Measurements from ENCODE around the gene ITIH1. TPM values are rescaled to one million over a fixed set of nuclear protein-coding genes. Genes with fewer than 3 reads are reported as not detected.

The ITIH1 gene
- total RNA-seq, 3 donors from 2014 or later (not counting 1 experiment from before 2014, with no cell fraction given), result 0.56 TPM; not detected in 2

GRCh38 chr3:52790337-52790736 lies 12.9 kb downstream of the ITIH1 start:
- intact Hi-C loops (cut with micrococcal nuclease), result no loop called here
- Mint-ChIP-seq H3K27ac (no peak overlapping the region), H3K4me3 (no peak overlapping the region), H3K9me3 (no peaks in the 10 kb centered on the region), H3K4me1 (no peaks in the 10 kb centered on the region), H3K27me3 (ENCODE audit: low read depth in 2 of 2) (no peaks in the 10 kb centered on the region), H3K36me3 (no peaks in the 10 kb centered on the region)
- no peak for DNase-seq
- no peak overlapping the region for H3K27ac ChIP-seq (ENCODE audit: low read length)
- no peak for TF ChIP-seq CTCF (IDR thresholded peaks at IDR 0.05)
- 93% methylated on average over 7 of the region's 7 CpGs for WGBS (ENCODE audit: insufficient coverage)
- ATAC-seq, result no peak
- H3K27me3 ChIP-seq (ENCODE audit: control insufficient read depth, insufficient read depth, low read length), result no peaks in the 10 kb centered on the region
- H3K9me3 ChIP-seq (ENCODE audit: control insufficient read depth, insufficient read depth, low read length), result no peaks in the 10 kb centered on the region
- H3K36me3 ChIP-seq (ENCODE audit: control insufficient read depth, insufficient read depth, low read length), result no peaks in the 10 kb centered on the region
- H3K4me1 ChIP-seq (ENCODE audit: control insufficient read depth, insufficient read depth, low read length), result no peaks in the 10 kb centered on the region
- H3K4me3 ChIP-seq (ENCODE audit: low read length), result no peak overlapping the region

- Histone ChIP-seq H3K27ac (ENCODE audit: low read length) (no peak overlapping the region), H3K27me3 (ENCODE audit: control insufficient read depth, insufficient read depth, low read length) (no peaks in the 10 kb centered on the region), H3K4me1 (ENCODE audit: control insufficient read depth, insufficient read depth, low read length) (no peaks in the 10 kb centered on the region), H3K4me3 (ENCODE audit: low read length) (no peak overlapping the region), H3K36me3 (ENCODE audit: control insufficient read depth, insufficient read depth, low read length) (no peaks in the 10 kb centered on the region), H3K9me3 (ENCODE audit: control insufficient read depth, insufficient read depth, low read length) (no peaks in the 10 kb centered on the region)
- Mint-ChIP-seq H3K36me3 (no peaks in the 10 kb centered on the region), H3K27ac (no peak overlapping the region), H3K4me3 (no peak overlapping the region), H3K27me3 (ENCODE audit: low read depth in 2 of 2) (no peaks in the 10 kb centered on the region), H3K9me3 (no peaks in the 10 kb centered on the region), H3K4me1 (peaks cover 0 to under 1% of the 10 kb centered on the region in 2 donors)
- DNase-seq, result no peak
- no peak for ATAC-seq
- WGBS (ENCODE audit: insufficient coverage), result 92% methylated on average over 13 of the region's 13 CpGs
- TF ChIP-seq CTCF (IDR thresholded peaks at IDR 0.05), result no peak
- intact Hi-C loops (cut with micrococcal nuclease), result no loop called here
Measured at GRCh38 chr3:52790741-52791140, 13.3 kb downstream of the ITIH1 start.

GRCh38 chr3:52791366-52791765 lies 14.0 kb downstream of the ITIH1 start:
- no peaks in the 10 kb centered on the region for H3K27me3 Mint-ChIP-seq (ENCODE audit: low read depth in 2 of 2)
- Histone ChIP-seq H3K4me3 (ENCODE audit: low read length) (no peak overlapping the region), H3K4me1 (ENCODE audit: control insufficient read depth, insufficient read depth, low read length) (no peaks in the 10 kb centered on the region), H3K27me3 (ENCODE audit: control insufficient read depth, insufficient read depth, low read length) (no peaks in the 10 kb centered on the region), H3K36me3 (ENCODE audit: control insufficient read depth, insufficient read depth, low read length) (no peaks in the 10 kb centered on the region), H3K9me3 (ENCODE audit: control insufficient read depth, insufficient read depth, low read length) (no peaks in the 10 kb centered on the region), H3K27ac (ENCODE audit: low read length) (no peak overlapping the region)
- no peak overlapping the region for H3K27ac Mint-ChIP-seq
- intact Hi-C loops (cut with micrococcal nuclease), result no loop called here
- no peaks in the 10 kb centered on the region for H3K36me3 Mint-ChIP-seq
- WGBS (ENCODE audit: insufficient coverage), result 72% methylated on average over 12 of the region's 12 CpGs
- ATAC-seq (no peak), DNase-seq (no peak)
- H3K4me1 Mint-ChIP-seq, result peaks cover 0 to 4% of the 10 kb centered on the region in 2 donors
- H3K9me3 Mint-ChIP-seq, result no peaks in the 10 kb centered on the region
- TF ChIP-seq CTCF (IDR thresholded peaks at IDR 0.05), result no peak
- H3K4me3 Mint-ChIP-seq, result no peak overlapping the region

GRCh38 chr3:52791928-52792327 lies 14.5 kb downstream of the ITIH1 start:
- Mint-ChIP-seq H3K4me3 (no peak overlapping the region), H3K27ac (no peak overlapping the region), H3K27me3 (ENCODE audit: low read depth in 2 of 2) (no peaks in the 10 kb centered on the region), H3K36me3 (no peaks in the 10 kb centered on the region), H3K4me1 (peaks cover 0 to 4% of the 10 kb centered on the region in 2 donors), H3K9me3 (no peaks in the 10 kb centered on the region)
- ATAC-seq (no peak), DNase-seq (no peak)
- TF ChIP-seq CTCF (IDR thresholded peaks at IDR 0.05), result no peak
- intact Hi-C loops (cut with micrococcal nuclease), result no loop called here
- Histone ChIP-seq H3K9me3 (ENCODE audit: control insufficient read depth, insufficient read depth, low read length) (no peaks in the 10 kb centered on the region), H3K27ac (ENCODE audit: low read length) (no peak overlapping the region), H3K27me3 (ENCODE audit: control insufficient read depth, insufficient read depth, low read length) (no peaks in the 10 kb centered on the region), H3K4me1 (ENCODE audit: control insufficient read depth, insufficient read depth, low read length) (no peaks in the 10 kb centered on the region), H3K4me3 (ENCODE audit: low read length) (no peak overlapping the region), H3K36me3 (ENCODE audit: control insufficient read depth, insufficient read depth, low read length) (no peaks in the 10 kb centered on the region)
- WGBS (ENCODE audit: insufficient coverage), result 78% methylated on average over 4 of the region's 4 CpGs
